SK-N-MC (cell line): Measurements from ENCODE around the gene TMEM163.
A peak's percentile ranks its signal among the peaks of the same experiment; 100 is the strongest.

Source experiments
- DNase-seq: peaks from one replicate; pipeline ENCODE4 v3.0.0-alpha.2; 2011; ENCODE audit warnings: low read depth, low spot score
- H3K27ac ChIP-seq: fragments of 200-600 bp; sonication (generic); 2 replicates; pipeline ENCODE4 v1.5.1; 2016; ENCODE audit warnings: mixed run types
- H3K36me3 ChIP-seq: fragments of 200-600 bp; sonication (generic); 2 replicates; pipeline ENCODE4 v1.6.1; 2017; ENCODE audit warnings: antibody characterized with exemption, low read length, mixed read lengths; ENCODE audit not compliant: insufficient read depth
- H3K4me3 ChIP-seq: fragments of 200-600 bp; sonication (generic); 2 replicates; pipeline ENCODE4 v1.5.1; 2016
- H3K9ac ChIP-seq: fragments of 200-600 bp; sonication (generic); 2 replicates; pipeline ENCODE4 v1.8.0; 2017; ENCODE audit warnings: mixed run types, mixed read lengths; ENCODE audit not compliant: insufficient read length
- H3K9me3 ChIP-seq: fragments of 200-600 bp; sonication (generic); 2 replicates; pipeline ENCODE4 v1.6.1; 2017; ENCODE audit warnings: low read depth, mild to moderate bottlenecking, antibody characterized with exemption, low read length, moderate library complexity, mixed read lengths
- EZH2 ChIP-seq: fragments of 200-600 bp; sonication (generic); IDR thresholded peaks from one replicate; pipeline ENCODE4 v1.6.1; 2017; ENCODE audit warnings: antibody characterized with exemption
- FOXP2 ChIP-seq: optimal IDR thresholded peaks from 2 replicates; pipeline ENCODE3; 2011; ENCODE audit warnings: mild to moderate bottlenecking, moderate library complexity; ENCODE audit not compliant: insufficient read depth; ENCODE audit errors: extremely low read length, control extremely low read depth
- POLR2AphosphoS5 ChIP-seq: IDR thresholded peaks from 2 replicates; pipeline ENCODE4 v1.6.1; 2012; ENCODE audit warnings: mild to moderate bottlenecking, low read depth, low read length, borderline replicate concordance

The TMEM163 gene

DNA sequence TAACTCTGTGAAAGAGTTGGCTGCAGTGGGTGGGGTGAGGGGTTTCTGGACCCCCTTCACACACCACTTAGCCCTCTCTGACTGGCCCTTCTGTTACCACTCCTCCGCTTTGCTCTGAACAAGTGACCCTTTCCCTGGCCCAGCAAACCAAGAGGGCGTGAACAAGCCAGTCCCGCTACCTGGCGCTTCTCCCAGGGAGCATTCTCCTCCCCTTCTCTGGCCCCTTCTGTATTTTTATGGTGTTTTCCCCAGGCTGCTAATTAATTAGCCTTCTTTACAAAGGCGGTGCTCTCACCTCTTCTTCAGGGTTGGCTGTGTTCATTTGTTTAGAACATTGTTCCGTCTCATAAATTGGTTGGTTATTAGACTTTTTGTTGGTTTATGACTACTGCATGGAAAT is 284.8 kb downstream of the TMEM163 start:
- H3K36me3 ChIP-seq = no peaks in the 10 kb centered on the region
- H3K27ac ChIP-seq = no peak overlapping the region
- TF ChIP-seq FOXP2 (no peak), POLR2AphosphoS5 (no peak), EZH2 (no peak)
- no peak overlapping the region for H3K9ac ChIP-seq
- no peak for DNase-seq
- no peak overlapping the region for H3K4me3 ChIP-seq
- no peaks in the 10 kb centered on the region for H3K9me3 ChIP-seq

DNA sequence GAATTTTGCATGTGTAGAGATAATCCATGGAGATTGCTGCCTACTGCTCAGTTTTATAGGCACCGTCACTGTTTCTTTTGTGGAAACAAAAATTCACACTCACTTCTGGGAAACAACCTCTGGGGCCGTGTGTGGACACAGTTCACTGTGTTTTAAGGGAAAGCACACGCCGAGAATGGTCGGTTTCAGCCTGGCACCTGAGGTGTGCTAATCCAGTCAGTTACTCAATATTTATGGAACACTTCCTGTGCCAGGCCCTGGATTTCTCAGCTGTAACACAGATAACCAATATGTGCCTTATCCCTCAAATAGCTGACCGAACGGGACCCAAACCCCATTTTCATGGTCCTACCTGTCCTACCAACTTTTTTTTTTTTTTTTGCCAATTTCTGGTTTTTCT is 285.3 kb downstream of the TMEM163 start:
- Histone ChIP-seq H3K9me3 (no peaks in the 10 kb centered on the region), H3K4me3 (no peak overlapping the region), H3K36me3 (no peaks in the 10 kb centered on the region), H3K27ac (no peak overlapping the region), H3K9ac (no peak overlapping the region)
- no peak for TF ChIP-seq EZH2
- TF ChIP-seq POLR2AphosphoS5 = no peak
- TF ChIP-seq FOXP2 = no peak
- DNase-seq = no peak

DNA sequence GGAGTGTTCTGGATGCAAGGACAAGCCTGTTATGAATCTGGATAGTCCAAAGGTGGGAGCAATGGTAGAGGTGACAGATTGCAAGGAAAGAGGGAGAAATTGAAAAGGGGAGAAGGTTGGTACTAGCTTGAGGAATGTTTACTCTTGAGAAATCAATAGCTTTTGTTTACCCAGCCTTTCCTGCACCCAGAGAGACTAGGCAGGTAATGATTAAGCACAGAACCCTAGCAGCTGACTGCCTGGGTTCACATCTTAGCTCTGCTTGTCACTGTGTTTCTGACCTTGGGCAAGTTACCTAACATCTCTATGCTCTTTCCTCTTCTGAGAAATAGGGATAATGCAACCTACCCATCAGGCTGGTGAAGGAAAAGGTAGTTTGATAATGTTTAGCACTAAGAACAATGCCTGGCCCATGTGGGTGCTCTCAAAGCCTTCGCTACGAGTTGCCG is 286.3 kb downstream of the TMEM163 start:
- H3K36me3 ChIP-seq = no peaks in the 10 kb centered on the region
- H3K9ac ChIP-seq = no peak overlapping the region
- no peak for DNase-seq
- TF ChIP-seq POLR2AphosphoS5 (no peak), FOXP2 (no peak), EZH2 (no peak)
- no peak overlapping the region for H3K4me3 ChIP-seq
- no peaks in the 10 kb centered on the region for H3K9me3 ChIP-seq
- H3K27ac ChIP-seq = no peak overlapping the region

DNA sequence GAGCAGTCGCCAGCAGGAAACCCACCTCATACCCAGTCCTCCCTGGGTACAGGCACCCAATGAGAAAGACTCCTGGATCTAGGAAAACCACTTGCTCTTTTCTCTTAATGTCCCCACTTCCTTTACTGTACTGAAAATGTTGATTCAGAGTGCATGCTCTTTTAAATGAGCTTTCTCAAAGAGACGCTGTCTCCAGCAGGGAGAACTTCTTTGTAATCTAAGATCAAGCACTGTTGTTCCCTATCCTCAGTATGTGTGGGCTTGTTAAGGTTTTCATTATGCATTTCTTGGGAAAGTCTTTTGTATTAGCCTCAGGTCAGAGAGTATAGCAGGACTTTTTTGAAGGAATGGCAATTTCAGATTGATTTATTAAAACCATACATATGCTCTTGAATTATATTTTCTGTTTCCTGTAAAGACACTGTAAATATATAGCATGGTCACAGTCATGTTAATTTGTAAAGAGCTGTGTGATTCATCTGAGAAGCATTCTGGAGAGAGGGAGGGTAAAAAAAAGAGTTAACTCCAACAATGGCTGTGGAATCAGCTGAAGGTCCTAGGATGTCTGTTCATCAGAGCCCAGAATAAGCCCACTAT is 286.9 kb downstream of the TMEM163 start:
- DNase-seq = peak; percentile 20
- Histone ChIP-seq H3K9ac (no peak overlapping the region), H3K27ac (peak overlapping the region; percentile 11; the same call in 1 of the 2 replicates), H3K4me3 (no peak overlapping the region), H3K36me3 (no peaks in the 10 kb centered on the region), H3K9me3 (no peaks in the 10 kb centered on the region)
- TF ChIP-seq POLR2AphosphoS5 (no peak), EZH2 (no peak), FOXP2 (no peak)

DNA sequence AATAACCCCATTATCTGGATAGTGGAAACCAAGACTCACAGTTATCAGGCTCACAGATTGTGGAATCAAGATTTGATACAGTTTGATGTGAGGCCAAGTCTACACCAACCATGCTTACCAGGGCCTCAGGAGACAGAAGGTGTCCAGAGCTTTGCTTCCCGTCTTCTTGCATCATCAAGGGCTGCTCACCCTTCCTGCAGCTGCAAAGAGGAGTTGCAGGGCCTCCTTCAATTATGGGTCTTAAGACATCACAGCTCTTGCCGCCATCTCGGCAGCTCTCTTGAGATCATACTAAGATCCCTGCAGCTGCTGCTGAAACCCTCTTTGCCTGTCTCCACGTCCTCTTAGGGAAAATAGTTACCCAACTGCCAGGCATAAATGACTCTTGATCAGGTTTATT is 288.9 kb downstream of the TMEM163 start:
- no peak overlapping the region for H3K27ac ChIP-seq
- no peak overlapping the region for H3K9ac ChIP-seq
- no peak for DNase-seq
- H3K4me3 ChIP-seq = no peak overlapping the region
- no peaks in the 10 kb centered on the region for H3K9me3 ChIP-seq
- no peaks in the 10 kb centered on the region for H3K36me3 ChIP-seq
- no peak for TF ChIP-seq POLR2AphosphoS5
- TF ChIP-seq EZH2 = no peak
- TF ChIP-seq FOXP2 = no peak

DNA sequence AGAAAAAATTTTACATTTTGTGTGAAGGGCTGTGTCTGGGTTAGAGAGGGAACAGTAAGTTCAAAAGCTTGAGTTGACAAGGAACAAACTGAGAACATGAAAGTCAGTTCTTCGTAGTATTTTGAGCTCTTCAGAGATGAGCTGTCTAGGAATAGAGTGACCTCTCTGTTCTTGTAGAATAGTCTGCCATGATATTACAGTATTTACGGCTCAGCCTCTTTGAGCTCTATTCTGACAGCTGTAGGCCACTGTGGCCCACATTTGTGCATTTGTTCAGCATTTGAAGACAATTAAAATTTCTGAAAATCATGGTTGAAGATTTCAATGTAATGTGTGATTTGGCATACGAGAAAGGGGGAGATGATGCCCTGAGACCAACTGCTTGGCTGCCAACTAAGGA is 292.1 kb downstream of the TMEM163 start:
- H3K9me3 ChIP-seq = no peaks in the 10 kb centered on the region
- DNase-seq = no peak
- no peaks in the 10 kb centered on the region for H3K36me3 ChIP-seq
- no peak for TF ChIP-seq EZH2
- TF ChIP-seq FOXP2 = no peak
- TF ChIP-seq POLR2AphosphoS5 = no peak
- no peak overlapping the region for H3K27ac ChIP-seq
- no peak overlapping the region for H3K4me3 ChIP-seq
- H3K9ac ChIP-seq = no peak overlapping the region

DNA sequence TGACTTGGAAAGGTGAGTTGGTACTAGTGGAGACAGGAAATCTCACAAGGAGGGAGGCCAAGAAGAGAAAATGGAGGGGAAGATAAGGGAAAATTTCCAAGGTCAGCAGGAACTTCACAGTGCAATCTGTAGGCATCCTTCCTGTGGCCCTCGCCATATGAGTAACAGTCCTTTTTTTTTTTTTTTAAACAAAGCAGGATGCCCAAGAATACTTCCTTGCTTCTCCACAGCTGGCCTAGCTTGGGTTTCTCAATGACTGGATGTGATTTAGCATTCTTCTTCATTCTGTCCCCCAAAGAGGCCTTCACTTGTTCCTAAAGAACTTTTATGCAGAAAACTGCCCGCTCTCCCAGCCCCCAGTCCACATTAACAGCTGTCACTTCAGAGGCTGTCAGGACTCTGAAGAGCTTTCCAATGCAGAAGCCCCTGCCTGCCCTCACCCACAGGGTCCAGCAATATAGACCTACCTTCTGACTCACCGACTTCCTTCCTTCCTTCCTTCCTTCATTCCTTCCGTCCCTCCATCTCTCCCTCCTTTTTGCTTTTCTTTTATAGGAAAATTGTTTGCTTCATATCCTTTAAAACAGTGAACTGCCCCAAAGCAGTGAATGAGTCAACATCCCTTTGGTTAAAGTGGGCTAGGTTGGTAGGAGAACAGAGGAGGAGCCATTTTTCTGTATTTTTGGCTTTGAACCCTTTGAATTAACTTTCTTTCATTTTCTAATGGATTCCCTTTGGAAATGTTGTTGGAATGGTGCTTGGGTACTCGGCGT is 292.9 kb downstream of the TMEM163 start:
- Histone ChIP-seq H3K9me3 (no peaks in the 10 kb centered on the region), H3K4me3 (no peak overlapping the region), H3K36me3 (no peaks in the 10 kb centered on the region), H3K27ac (no peak overlapping the region), H3K9ac (no peak overlapping the region)
- DNase-seq = no peak
- TF ChIP-seq FOXP2 = no peak
- no peak for TF ChIP-seq EZH2
- no peak for TF ChIP-seq POLR2AphosphoS5

DNA sequence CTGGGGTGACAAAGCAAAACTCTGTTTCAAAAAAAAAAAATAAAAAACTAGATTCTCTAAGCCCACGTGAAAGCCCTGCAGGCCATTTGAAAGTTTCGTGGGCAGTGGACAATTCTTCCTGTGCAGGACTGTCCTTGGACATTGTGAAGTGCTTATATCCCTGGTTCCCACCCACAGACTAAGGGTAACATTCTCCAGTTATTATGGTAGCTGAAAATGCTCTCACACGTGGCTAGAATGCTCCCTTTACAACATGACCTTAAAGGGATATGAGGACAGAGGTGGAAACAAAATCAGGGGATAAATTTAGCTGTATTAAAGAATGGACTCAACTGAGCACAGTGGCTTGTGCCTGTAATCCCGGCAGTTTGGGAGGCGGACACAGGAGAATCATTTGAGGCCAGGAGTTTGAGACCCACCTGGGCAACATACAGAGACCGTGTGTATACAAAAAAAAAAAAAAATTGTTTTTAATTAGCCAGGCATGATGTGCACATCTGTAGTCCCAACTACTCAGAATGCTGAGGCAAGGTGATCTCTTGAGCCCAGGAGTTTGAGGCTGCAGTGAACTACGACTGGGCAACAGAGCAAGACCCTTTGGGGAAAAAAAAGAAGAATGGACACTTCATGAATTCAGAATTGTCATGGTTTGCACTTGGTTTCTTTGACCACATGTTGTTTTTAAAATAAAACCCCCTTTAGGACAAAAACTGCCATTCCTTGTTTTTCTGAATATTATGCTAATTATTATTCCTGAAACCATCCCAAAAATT is 297.1 kb downstream of the TMEM163 start:
- no peak for DNase-seq
- TF ChIP-seq EZH2 (no peak), FOXP2 (no peak), POLR2AphosphoS5 (no peak)
- H3K27ac ChIP-seq = no peak overlapping the region
- no peak overlapping the region for H3K4me3 ChIP-seq
- H3K36me3 ChIP-seq = no peaks in the 10 kb centered on the region
- no peak overlapping the region for H3K9ac ChIP-seq
- no peaks in the 10 kb centered on the region for H3K9me3 ChIP-seq
